ENCODE measurements around the gene KRT31. TPM values are rescaled to one million over a fixed set of nuclear protein-coding genes. Genes with fewer than 3 reads are reported as not detected.
"Not testable (repeated sequence)": the region's sequence is repeated elsewhere in the genome, so short reads cannot be mapped to it uniquely, and the experiment has no call there.

Gene KRT31
- total RNA-seq, 4 donors from 2014 or later: not detected

GRCh38 chr17:41433586-41433985 lies 36.2 kb upstream of the KRT31 start:
- H3K4me1 ChIP-seq: no peaks in the 10 kb centered on the region
- H3K36me3 ChIP-seq: no peaks in the 10 kb centered on the region
- TF ChIP-seq POLR2A (IDR thresholded peaks at IDR 0.05): no peak
- TF ChIP-seq, protein P1, sequence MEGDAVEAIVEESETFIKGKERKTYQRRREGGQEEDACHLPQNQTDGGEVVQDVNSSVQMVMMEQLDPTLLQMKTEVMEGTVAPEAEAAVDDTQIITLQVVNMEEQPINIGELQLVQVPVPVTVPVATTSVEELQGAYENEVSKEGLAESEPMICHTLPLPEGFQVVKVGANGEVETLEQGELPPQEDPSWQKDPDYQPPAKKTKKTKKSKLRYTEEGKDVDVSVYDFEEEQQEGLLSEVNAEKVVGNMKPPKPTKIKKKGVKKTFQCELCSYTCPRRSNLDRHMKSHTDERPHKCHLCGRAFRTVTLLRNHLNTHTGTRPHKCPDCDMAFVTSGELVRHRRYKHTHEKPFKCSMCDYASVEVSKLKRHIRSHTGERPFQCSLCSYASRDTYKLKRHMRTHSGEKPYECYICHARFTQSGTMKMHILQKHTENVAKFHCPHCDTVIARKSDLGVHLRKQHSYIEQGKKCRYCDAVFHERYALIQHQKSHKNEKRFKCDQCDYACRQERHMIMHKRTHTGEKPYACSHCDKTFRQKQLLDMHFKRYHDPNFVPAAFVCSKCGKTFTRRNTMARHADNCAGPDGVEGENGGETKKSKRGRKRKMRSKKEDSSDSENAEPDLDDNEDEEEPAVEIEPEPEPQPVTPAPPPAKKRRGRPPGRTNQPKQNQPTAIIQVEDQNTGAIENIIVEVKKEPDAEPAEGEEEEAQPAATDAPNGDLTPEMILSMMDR (IDR thresholded peaks at IDR 0.05): no peak
- DNase-seq: no peak
- no peaks in the 10 kb centered on the region for H3K9me3 ChIP-seq
- H3K4me3 ChIP-seq: no peak overlapping the region
- H3K27me3 ChIP-seq: no peaks in the 10 kb centered on the region
- no peak overlapping the region for H3K27ac ChIP-seq

- not testable (repeated sequence) for H3K4me1 ChIP-seq, H3K27ac ChIP-seq, H3K4me3 ChIP-seq, DNase-seq, H3K27me3 ChIP-seq, H3K9me3 ChIP-seq, H3K36me3 ChIP-seq
Observed at GRCh38 chr17:41430376-41430775, 33.0 kb upstream of the KRT31 start.

- Histone ChIP-seq H3K4me1 (no peaks in the 10 kb centered on the region), H3K36me3 (no peaks in the 10 kb centered on the region), H3K27ac (no peak overlapping the region), H3K4me3 (no peak overlapping the region), H3K27me3 (no peaks in the 10 kb centered on the region), H3K9me3 (no peaks in the 10 kb centered on the region)
- no peak for DNase-seq
- TF ChIP-seq, protein P1 (IDR thresholded peaks at IDR 0.05): no peak
- no peak for TF ChIP-seq POLR2A (IDR thresholded peaks at IDR 0.05)
Observed at GRCh38 chr17:41429667-41430066, 32.3 kb upstream of the KRT31 start.

GRCh38 chr17:41428591-41429291 lies 31.3 kb upstream of the KRT31 start:
- Histone ChIP-seq H3K36me3 (no peaks in the 10 kb centered on the region), H3K27ac (no peak overlapping the region), H3K4me3 (no peak overlapping the region), H3K4me1 (no peaks in the 10 kb centered on the region), H3K9me3 (no peaks in the 10 kb centered on the region), H3K27me3 (no peaks in the 10 kb centered on the region)
- DNase-seq: no peak
- TF ChIP-seq, protein P1 (IDR thresholded peaks at IDR 0.05): no peak
- TF ChIP-seq POLR2A (IDR thresholded peaks at IDR 0.05): no peak

GRCh38 chr17:41424111-41424635 lies 26.8 kb upstream of the KRT31 start, which contains the start of gene KRT37:
Gene KRT37, minus strand, starts transcription at chr17:41424585. Its CDS starts 62 bp downstream, at chr17:41424523.
- Histone ChIP-seq H3K9me3 (no peaks in the 10 kb centered on the region), H3K36me3 (no peaks in the 10 kb centered on the region), H3K4me3 (no peak within 1 kb of the TSS), H3K27ac (no peak within 1 kb of the TSS), H3K4me1 (no peaks in the 10 kb centered on the region), H3K27me3 (no peaks in the 10 kb centered on the region)
- no peak for DNase-seq
- TF ChIP-seq, protein P1 (IDR thresholded peaks at IDR 0.05): no peak
- no peak for TF ChIP-seq POLR2A (IDR thresholded peaks at IDR 0.05)

- not testable (repeated sequence) for H3K4me1 ChIP-seq, DNase-seq
Observed at GRCh38 chr17:41422586-41422985, 25.2 kb upstream of the KRT31 start.

More at GRCh38 chr17:41422586-41422985, 25.2 kb upstream of the KRT31 start:
- not testable (repeated sequence) for H3K27ac ChIP-seq, H3K36me3 ChIP-seq, H3K4me3 ChIP-seq, H3K9me3 ChIP-seq, H3K27me3 ChIP-seq

Data from Peyer's patch (tissue), 4 donors.